B cell (primary cell): ENCODE measurements around the gene HDGFL2. TPM values are rescaled to one million over a fixed set of nuclear protein-coding genes. Genes with fewer than 3 reads are reported as not detected.

Experiments
- ATAC-seq: fragments of 200-7000 bp; cut with Tn5 transposase; one replicate; pipeline ENCODE4 v1.10.0; 2021; ENCODE audit warnings: low read depth, mild to moderate bottlenecking, moderate number of reproducible peaks, moderate library complexity
- CTCF ChIA-PET: fragments of 350-600 bp; sonication (Branson Sonifier 250); formaldehyde crosslinking; loops from one replicate; lab custom pipeline; 2021; ENCODE audit warnings: antibody characterized with exemption, inconsistent platforms; lab: Charles Lee
- POLR2A ChIA-PET: fragments of 350-600 bp; sonication (Branson Sonifier 250); formaldehyde crosslinking; loops from one replicate; lab custom pipeline; 2021; ENCODE audit warnings: antibody characterized with exemption; lab: Charles Lee
- DNase-seq: peaks from one replicate; pipeline ENCODE4 v3.0.0; 2013
- H2AFZ ChIP-seq: 2 replicates; pipeline ENCODE4 v1.6.1; 2012; ENCODE audit warnings: mild to moderate bottlenecking, low read depth, low read length; ENCODE audit not compliant: insufficient read depth, poor library complexity, severe bottlenecking
- H3K27ac ChIP-seq, 2 donors: 1 replicate in 1 of 2; 2 replicates in 1 of 2; pipeline ENCODE4 v1.5.1; 2012 to 2013; ENCODE audit warnings: low read length in 2 of 2, mild to moderate bottlenecking in 2 of 2, moderate library complexity in 1 of 2
- H3K27me3 ChIP-seq, 4 experiments: fragments of 200-600 bp in 1 of 4; sonication (generic) in 1 of 4; replicated peaks in 1 of 4; 1 replicate in 2 of 4; 2 replicates in 2 of 4; pipeline versions ENCODE4 v1.6.1 to v1.7.0; 2013 to 2016; ENCODE audit warnings: low read length in 3 of 4, mild to moderate bottlenecking in 2 of 4, mixed read lengths in 1 of 4, moderate library complexity in 1 of 4; ENCODE audit not compliant: insufficient read depth in 4 of 4, control insufficient read depth in 3 of 4; ENCODE audit errors: control extremely low read depth in 1 of 4
- H3K36me3 ChIP-seq, 2 experiments: replicated peaks in 1 of 2; 1 replicate in 1 of 2; 2 replicates in 1 of 2; pipeline versions ENCODE4 v1.6.1 to v1.7.1; 2013; ENCODE audit warnings: low read length in 1 of 2; ENCODE audit not compliant: insufficient read depth in 2 of 2, control insufficient read depth in 1 of 2; ENCODE audit errors: control extremely low read depth in 1 of 2, extremely low read depth in 1 of 2
- H3K4me1 ChIP-seq, 2 donors: fragments of 200-600 bp in 1 of 2; sonication (generic) in 1 of 2; 1 replicate in 1 of 2; 2 replicates in 1 of 2; pipeline versions ENCODE4 v1.5.1 to v1.6.1; 2013 to 2017; ENCODE audit warnings: low read length in 2 of 2; ENCODE audit not compliant: control insufficient read depth in 2 of 2, insufficient read depth in 2 of 2
- H3K4me2 ChIP-seq: replicated peaks from 2 replicates; pipeline ENCODE3; 2012; ENCODE audit warnings: mild to moderate bottlenecking, low read depth, low read length; ENCODE audit not compliant: poor library complexity, severe bottlenecking
- H3K4me3 ChIP-seq, 5 experiments: fragments of 200-600 bp in 1 of 5; sonication (generic) in 1 of 5; 1 replicate in 3 of 5; 2 replicates in 2 of 5; pipeline versions ENCODE4 v1.5.1 to v1.7.0; 2011 to 2016; ENCODE audit warnings: low read length in 4 of 5, mild to moderate bottlenecking in 4 of 5, low read depth in 2 of 5, control low read depth in 1 of 5, moderate library complexity in 1 of 5; ENCODE audit not compliant: insufficient read depth in 1 of 5; ENCODE audit errors: control extremely low read depth in 1 of 5, extremely low read depth in 1 of 5
- H3K79me2 ChIP-seq: fragments of 200-600 bp; sonication (generic); one replicate; pipeline ENCODE4 v1.6.0; 2016; ENCODE audit warnings: low read length; ENCODE audit not compliant: control insufficient read depth, insufficient read depth
- H3K9ac ChIP-seq: fragments of 200-600 bp; sonication (generic); 2 replicates; pipeline ENCODE4 v1.6.1; 2017; ENCODE audit warnings: mild to moderate bottlenecking, low read length, moderate library complexity
- H3K9me3 ChIP-seq, 3 donors: one replicate each; pipeline versions ENCODE4 v1.6.1 to v1.7.1; 2013; ENCODE audit warnings: low read length in 2 of 3; ENCODE audit not compliant: control insufficient read depth in 2 of 3, insufficient read depth in 1 of 3; ENCODE audit errors: control extremely low read depth in 1 of 3
- H4K20me1 ChIP-seq: 2 replicates; pipeline ENCODE4 v1.6.0; 2012; ENCODE audit warnings: mild to moderate bottlenecking, low read length; ENCODE audit not compliant: insufficient read depth, control insufficient read depth, poor library complexity, severe bottlenecking
- H3K27ac Mint-ChIP-seq: one replicate; pipeline ENCODE4 v1.8.0; 2021; ENCODE audit warnings: mixed read lengths
- H3K27me3 Mint-ChIP-seq: one replicate; pipeline ENCODE4 v1.8.0; 2021; ENCODE audit warnings: mixed read lengths
- H3K4me1 Mint-ChIP-seq: one replicate; pipeline ENCODE4 v1.8.0; 2021; ENCODE audit warnings: mixed read lengths
- H3K4me3 Mint-ChIP-seq: one replicate; pipeline ENCODE4 v1.8.0; 2021; ENCODE audit warnings: mixed read lengths
- H3K9me3 Mint-ChIP-seq: one replicate; pipeline ENCODE4 v1.8.0; 2022; ENCODE audit warnings: mixed read lengths; ENCODE audit not compliant: insufficient read depth
- CTCF ChIP-seq: fragments of 200-600 bp; IDR thresholded peaks from one replicate; pipeline ENCODE4 v1.8.0; 2022; ENCODE audit warnings: antibody characterized with exemption, mild to moderate bottlenecking
- EZH2 ChIP-seq: IDR thresholded peaks from 2 replicates; pipeline ENCODE4 v1.6.1; 2012; ENCODE audit warnings: borderline replicate concordance, low read depth, mild to moderate bottlenecking, moderate library complexity, low read length; ENCODE audit not compliant: insufficient read depth, poor library complexity, severe bottlenecking
- WGBS: methylation state at CpG from one replicate; pipeline ENCODE4 v1.1.5; 2013; ENCODE audit warnings: missing lambda C conversion rate; ENCODE audit not compliant: insufficient coverage; 5-methylcytosine and 5-hydroxymethylcytosine counted together
- intact Hi-C: fragments of 100-400 bp; cut with micrococcal nuclease; formaldehyde crosslinking; loops from one replicate; pipeline ENCODE4 v1.10.0; 2022
- polyA plus RNA-seq: library from polyadenylated mRNA; depleted of rRNA; stranded (reverse); fragments of >200 nt; gene quantifications from 2 replicates; pipeline ENCODE4 v1.2.3, GENCODE V29; 2012
- total RNA-seq, 2 donors: library from RNA; stranded (reverse); fragments of 120-200 nt in 1 of 2; gene quantifications; 1 replicate in 1 of 2; 2 replicates in 1 of 2; pipeline versions ENCODE4 v1.2.3 to v1.2.4, GENCODE V29; 2013 to 2022

The HDGFL2 gene
- total and polyA plus RNA-seq, 2 donors (not counting 1 experiment from before 2014, with no cell fraction given), result 18.4 to 49.9 TPM

GRCh38 chr19:4504297-4504701 lies 32.2 kb downstream of the HDGFL2 start:
- H3K9ac ChIP-seq, result no peak overlapping the region
- ATAC-seq, result no peak
- H2AFZ ChIP-seq, result no peak overlapping the region
- H3K27me3 Mint-ChIP-seq, result no peaks in the 10 kb centered on the region
- no peaks in the 10 kb centered on the region for H4K20me1 ChIP-seq
- no peaks in the 10 kb centered on the region for H3K27me3 ChIP-seq
- WGBS, result 97% methylated on average over 23 of the region's 23 CpGs
- no peaks in the 10 kb centered on the region for H3K4me1 Mint-ChIP-seq
- intact Hi-C loops, result no loop called here
- no peaks in the 10 kb centered on the region for H3K79me2 ChIP-seq
- no peaks in the 10 kb centered on the region for H3K4me1 ChIP-seq
- H3K4me3 Mint-ChIP-seq, result no peak overlapping the region
- no peak overlapping the region for H3K27ac ChIP-seq
- H3K36me3 ChIP-seq, result peaks cover 0 to 11% of the 10 kb centered on the region in 2 experiments
- H3K4me3 ChIP-seq, result no peak overlapping the region
- no peak overlapping the region for H3K27ac Mint-ChIP-seq
- CTCF ChIA-PET, result no interaction called here
- POLR2A ChIA-PET, result no interaction called here
- no peak overlapping the region for H3K4me2 ChIP-seq
- no peak for DNase-seq
- TF ChIP-seq EZH2 (no peak), CTCF (no peak)
- peaks cover 0 to 8% (median 0%) of the 10 kb centered on the region in 3 donors for H3K9me3 ChIP-seq
- no peaks in the 10 kb centered on the region for H3K9me3 Mint-ChIP-seq

- Histone ChIP-seq H3K27ac (no peak overlapping the region), H3K4me3 (no peak overlapping the region), H2AFZ (no peak overlapping the region), H3K9me3 (peaks cover 0 to 12% (median 0%) of the 10 kb centered on the region in 3 donors), H3K4me2 (no peak overlapping the region), H3K36me3 (peaks cover 0 to 11% of the 10 kb centered on the region in 2 experiments), H3K4me1 (no peaks in the 10 kb centered on the region), H3K27me3 (no peaks in the 10 kb centered on the region), H3K79me2 (no peaks in the 10 kb centered on the region), H3K9ac (no peak overlapping the region), H4K20me1 (no peaks in the 10 kb centered on the region)
- Mint-ChIP-seq H3K27me3 (no peaks in the 10 kb centered on the region), H3K4me3 (no peak overlapping the region), H3K27ac (no peak overlapping the region), H3K4me1 (no peaks in the 10 kb centered on the region), H3K9me3 (no peaks in the 10 kb centered on the region)
- ChIA-PET POLR2A (interaction anchor here (0.6 kb wide), 1 partner anchor 630 kb away, joined by 4 read pairs; no protein-coding TSS in a partner anchor), CTCF (no interaction called here)
- WGBS, result 80% methylated on average over 14 of the region's 15 CpGs
- intact Hi-C loops, result no loop called here
- no peak for ATAC-seq
- TF ChIP-seq EZH2 (no peak), CTCF (no peak)
- DNase-seq, result no peak
These were observed 32.9 kb downstream of the HDGFL2 start for GRCh38 chr19:4504891-4505569.
